PFSK-1 (cell line): ENCODE results near the gene DUS2.

Experiments
- FOXP2 ChIP-seq: optimal IDR thresholded peaks from 2 replicates; pipeline ENCODE3; 2011; ENCODE audit warnings: borderline replicate concordance, control low read depth, inconsistent platforms; ENCODE audit not compliant: insufficient read depth; ENCODE audit errors: extremely low read length, extremely low read depth
- POLR2AphosphoS5 ChIP-seq: IDR thresholded peaks from 2 replicates; pipeline ENCODE4 v1.6.1; 2012; ENCODE audit warnings: low read depth, mild to moderate bottlenecking, control low read depth, low read length, moderate library complexity
- SIN3A ChIP-seq: IDR thresholded peaks from 2 replicates; pipeline ENCODE4 v1.6.1; 2012; ENCODE audit warnings: mild to moderate bottlenecking, low read length, moderate library complexity, borderline replicate concordance; ENCODE audit not compliant: insufficient read depth
- TAF1 ChIP-seq: IDR thresholded peaks from 2 replicates; pipeline ENCODE4 v1.6.1; 2012; ENCODE audit warnings: low read length, control low read depth, borderline replicate concordance; ENCODE audit not compliant: insufficient read depth
- TF ChIP-seq, protein P1 (sequence below), 2 experiments: IDR thresholded peaks; 2 replicates each; pipeline versions ENCODE4 v1.6.1 to v1.8.0; 2011 to 2012; ENCODE audit warnings: low read depth in 2 of 2, low read length in 2 of 2, control low read depth in 1 of 2, inconsistent platforms in 1 of 2, mild to moderate bottlenecking in 1 of 2, moderate library complexity in 1 of 2; ENCODE audit not compliant: insufficient read depth in 1 of 2

Gene DUS2

DNA sequence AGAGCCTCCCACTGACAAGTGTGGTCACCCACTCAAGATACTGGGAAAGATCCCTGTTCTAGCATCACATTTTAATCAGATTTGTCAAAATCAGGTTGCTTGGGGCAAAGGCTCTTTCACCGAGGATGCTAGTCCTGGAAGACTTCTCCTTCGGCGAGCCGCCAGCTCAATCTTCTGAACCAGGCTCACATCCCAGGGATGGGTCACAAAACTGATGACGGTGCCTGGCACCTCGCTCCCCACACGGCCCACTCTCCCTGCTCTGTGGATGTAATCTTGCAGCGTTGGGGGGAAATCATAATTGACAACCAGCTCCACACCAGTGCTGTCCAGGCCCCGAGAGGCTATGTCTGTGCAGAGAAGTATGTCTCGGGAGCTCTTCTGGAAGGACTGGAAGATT lies 1.6 kb upstream of the DUS2 start:
- TF ChIP-seq FOXP2: no peak
- TF ChIP-seq TAF1: no peak
- no peak for TF ChIP-seq POLR2AphosphoS5
- TF ChIP-seq, protein P1, sequence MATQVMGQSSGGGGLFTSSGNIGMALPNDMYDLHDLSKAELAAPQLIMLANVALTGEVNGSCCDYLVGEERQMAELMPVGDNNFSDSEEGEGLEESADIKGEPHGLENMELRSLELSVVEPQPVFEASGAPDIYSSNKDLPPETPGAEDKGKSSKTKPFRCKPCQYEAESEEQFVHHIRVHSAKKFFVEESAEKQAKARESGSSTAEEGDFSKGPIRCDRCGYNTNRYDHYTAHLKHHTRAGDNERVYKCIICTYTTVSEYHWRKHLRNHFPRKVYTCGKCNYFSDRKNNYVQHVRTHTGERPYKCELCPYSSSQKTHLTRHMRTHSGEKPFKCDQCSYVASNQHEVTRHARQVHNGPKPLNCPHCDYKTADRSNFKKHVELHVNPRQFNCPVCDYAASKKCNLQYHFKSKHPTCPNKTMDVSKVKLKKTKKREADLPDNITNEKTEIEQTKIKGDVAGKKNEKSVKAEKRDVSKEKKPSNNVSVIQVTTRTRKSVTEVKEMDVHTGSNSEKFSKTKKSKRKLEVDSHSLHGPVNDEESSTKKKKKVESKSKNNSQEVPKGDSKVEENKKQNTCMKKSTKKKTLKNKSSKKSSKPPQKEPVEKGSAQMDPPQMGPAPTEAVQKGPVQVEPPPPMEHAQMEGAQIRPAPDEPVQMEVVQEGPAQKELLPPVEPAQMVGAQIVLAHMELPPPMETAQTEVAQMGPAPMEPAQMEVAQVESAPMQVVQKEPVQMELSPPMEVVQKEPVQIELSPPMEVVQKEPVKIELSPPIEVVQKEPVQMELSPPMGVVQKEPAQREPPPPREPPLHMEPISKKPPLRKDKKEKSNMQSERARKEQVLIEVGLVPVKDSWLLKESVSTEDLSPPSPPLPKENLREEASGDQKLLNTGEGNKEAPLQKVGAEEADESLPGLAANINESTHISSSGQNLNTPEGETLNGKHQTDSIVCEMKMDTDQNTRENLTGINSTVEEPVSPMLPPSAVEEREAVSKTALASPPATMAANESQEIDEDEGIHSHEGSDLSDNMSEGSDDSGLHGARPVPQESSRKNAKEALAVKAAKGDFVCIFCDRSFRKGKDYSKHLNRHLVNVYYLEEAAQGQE (IDR thresholded peaks at IDR 0.05; ENCODE audit: insufficient read depth in 1 of 2, low read depth in 2 of 2, low read length in 2 of 2): no peak
- TF ChIP-seq SIN3A: no peak

DNA sequence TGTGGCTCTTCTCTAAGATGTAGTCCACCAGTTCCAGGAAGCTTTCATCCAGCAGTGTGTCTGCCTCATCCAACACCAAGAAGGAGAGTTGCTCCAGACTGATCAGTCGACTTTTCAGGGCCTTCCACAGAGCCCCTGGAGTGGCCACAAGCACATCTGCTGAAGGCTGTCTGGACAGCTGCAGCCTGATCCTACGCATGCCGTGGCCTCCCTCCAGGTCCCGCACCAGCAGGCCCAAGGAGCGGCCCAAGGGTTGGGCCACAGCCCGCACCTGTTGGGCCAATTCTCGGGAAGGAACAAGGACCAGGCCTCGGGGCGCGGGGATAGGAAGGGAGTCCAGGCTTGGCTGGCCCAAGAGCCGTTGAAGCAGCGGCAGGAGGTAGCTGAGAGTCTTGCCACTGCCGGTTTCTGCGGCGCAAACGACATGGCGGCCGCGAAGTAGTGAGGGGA lies 781 bp upstream of the DUS2 start:
- no peak for TF ChIP-seq FOXP2
- TF ChIP-seq POLR2AphosphoS5: no peak
- no peak for TF ChIP-seq TAF1
- TF ChIP-seq, protein P1 (IDR thresholded peaks at IDR 0.05; ENCODE audit: insufficient read depth in 1 of 2, low read depth in 2 of 2, low read length in 2 of 2): no peak
- no peak for TF ChIP-seq SIN3A

DNA sequence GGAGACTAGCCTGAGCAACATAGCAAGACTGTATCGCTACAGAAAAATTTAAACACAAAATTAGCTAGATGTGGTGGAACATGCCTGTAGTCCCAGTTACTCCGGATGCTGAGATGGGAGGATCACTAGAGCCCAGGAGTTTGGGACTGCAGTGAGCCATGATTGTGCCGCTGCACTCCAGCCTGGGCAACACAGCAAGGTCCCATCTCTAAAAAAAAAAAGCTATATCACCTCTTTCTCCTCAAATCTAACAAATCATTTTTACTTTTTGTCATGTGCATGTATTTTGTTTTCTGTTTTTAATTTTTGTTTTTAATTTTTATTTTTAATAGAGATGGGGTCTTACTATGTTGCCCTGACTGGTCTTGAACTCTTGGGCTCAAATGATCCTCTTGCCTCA lies 5.9 kb downstream of the DUS2 start:
- no peak for TF ChIP-seq SIN3A
- TF ChIP-seq FOXP2: no peak
- no peak for TF ChIP-seq POLR2AphosphoS5
- no peak for TF ChIP-seq TAF1
- TF ChIP-seq, protein P1 (IDR thresholded peaks at IDR 0.05; ENCODE audit: insufficient read depth in 1 of 2, low read depth in 2 of 2, low read length in 2 of 2): no peak

DNA sequence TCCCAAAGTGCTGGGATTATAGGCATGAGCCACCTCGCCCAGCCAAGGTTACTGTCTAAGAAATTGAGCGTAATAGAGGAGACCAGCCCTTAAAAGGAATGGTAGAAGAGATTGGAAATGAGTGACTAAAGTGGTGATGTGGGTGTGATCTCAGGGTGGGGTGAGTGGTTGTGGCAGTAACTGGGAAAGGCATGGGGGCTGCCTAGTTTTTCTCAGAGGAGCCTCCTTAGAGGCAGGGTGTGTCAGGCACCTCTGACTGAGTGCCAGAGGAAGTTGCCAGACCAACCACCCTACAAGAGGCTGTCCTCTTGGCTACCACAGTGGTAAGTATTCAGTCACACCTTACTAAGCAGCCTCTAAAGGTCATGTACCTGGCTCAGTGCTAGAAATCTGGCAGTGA lies 8.9 kb downstream of the DUS2 start:
- TF ChIP-seq SIN3A (no peak), TAF1 (no peak), FOXP2 (no peak), POLR2AphosphoS5 (no peak)
- TF ChIP-seq, protein P1 (IDR thresholded peaks at IDR 0.05; ENCODE audit: insufficient read depth in 1 of 2, low read depth in 2 of 2, low read length in 2 of 2): no peak

DNA sequence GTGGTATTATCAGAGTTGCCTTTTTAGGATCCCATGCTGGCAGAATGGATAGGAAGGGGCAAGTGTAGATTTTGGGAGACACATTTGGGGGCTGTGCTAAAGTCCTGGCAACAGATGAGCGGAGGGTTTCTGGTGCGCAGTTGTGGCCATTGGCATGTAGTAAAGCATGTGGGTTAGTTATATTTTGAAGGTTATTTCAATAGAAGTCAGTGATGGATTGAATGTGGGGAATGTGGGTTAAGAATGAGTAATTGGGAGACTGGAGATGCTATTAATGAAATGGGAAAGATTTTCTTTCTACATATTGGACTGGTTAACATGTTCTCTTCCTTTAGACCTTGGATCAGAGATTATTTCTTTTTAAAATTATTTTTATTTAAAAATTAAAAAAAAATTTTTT lies 10.0 kb downstream of the DUS2 start:
- TF ChIP-seq TAF1: no peak
